Aorta (tissue), 5 donors: ENCODE data around the gene SEMA3D. TPM values are rescaled to one million over a fixed set of nuclear protein-coding genes. Genes with fewer than 3 reads are reported as not detected.
"Not testable (repeated sequence)": the region's sequence is repeated elsewhere in the genome, so short reads cannot be mapped to it uniquely, and the experiment has no call there.

ENCODE experiments used
- ATAC-seq: fragments of 200-7000 bp; cut with Tn5 transposase; one replicate; pipeline ENCODE4 v1.9.1; 2022; ENCODE audit warnings: moderate library complexity; ENCODE audit not compliant: low FRiP score
- DNase-seq, 2 donors: peaks; one replicate each; pipeline ENCODE4 v3.0.0-alpha.2; 2020
- H3K27ac ChIP-seq, 2 donors: one replicate each; pipeline ENCODE4 v1.5.1; 2013; ENCODE audit warnings: low read length in 2 of 2, mild to moderate bottlenecking in 2 of 2, moderate library complexity in 2 of 2, control low read depth in 1 of 2, inconsistent platforms in 1 of 2, low read depth in 1 of 2
- H3K27me3 ChIP-seq, 2 donors: one replicate each; pipeline ENCODE4 v1.6.1; 2013; ENCODE audit warnings: control low read depth in 1 of 2, low read length in 1 of 2, mild to moderate bottlenecking in 1 of 2, moderate library complexity in 1 of 2; ENCODE audit not compliant: insufficient read depth in 2 of 2, control insufficient read depth in 1 of 2
- H3K36me3 ChIP-seq, 2 donors: one replicate each; pipeline ENCODE4 v1.6.1; 2013; ENCODE audit warnings: control low read depth in 1 of 2, low read length in 1 of 2, mild to moderate bottlenecking in 1 of 2; ENCODE audit not compliant: insufficient read depth in 2 of 2, control insufficient read depth in 1 of 2
- H3K4me1 ChIP-seq, 2 donors: one replicate each; pipeline ENCODE4 v1.6.1; 2013; ENCODE audit warnings: low read length in 2 of 2, control low read depth in 1 of 2, mild to moderate bottlenecking in 1 of 2, moderate library complexity in 1 of 2; ENCODE audit not compliant: insufficient read depth in 2 of 2, control insufficient read depth in 1 of 2
- H3K4me3 ChIP-seq, 2 donors: one replicate each; pipeline ENCODE4 v1.5.1; 2013; ENCODE audit warnings: low read length in 2 of 2, control low read depth in 1 of 2, mild to moderate bottlenecking in 1 of 2
- H3K9me3 ChIP-seq: one replicate; pipeline ENCODE4 v1.6.1; 2013; ENCODE audit warnings: mild to moderate bottlenecking, low read length; ENCODE audit not compliant: control insufficient read depth
- WGBS, 2 donors: extraction: QIAGEN DNeasy Blood & Tissue Kit; methylation state at CpG; one replicate each; pipeline ENCODE4 v1.1.7; 2013; 5-methylcytosine and 5-hydroxymethylcytosine counted together
- intact Hi-C, 2 donors: fragments of 100-400 bp; cut with DNase I; formaldehyde crosslinking; loops; one replicate each; pipeline versions ENCODE4 v1.14.2 to v1.15.0; 2022
- polyA plus RNA-seq, 2 donors: library from polyadenylated mRNA; stranded (reverse); fragments of 200-250 nt; gene quantifications; one replicate each; pipeline ENCODE4 v1.2.3, GENCODE V29; 2013
- total RNA-seq, 2 donors: library from RNA; stranded (reverse); fragmentation: NEBNext Ultra II Directional; extraction: Animal tissue kit (Norgen Biotek cat#: 25700); gene quantifications; one replicate each; pipeline ENCODE4 v1.2.1, GENCODE V29; 2021
- donor health status: healthy with polysubstance abuse.
- donor health status: Bipolar disorder and iron deficiency.
- donor health status: DM: no; HTN: no; CAD: no.
- donor health status: DM: no; HTN: no; CAD: no.
- donor health status: DM: yes; HTN: yes; CAD: no.

SEMA3D gene
- total and polyA plus RNA-seq, 4 donors, result 3.5 to 50.7 (median 20.0) TPM

- H3K9me3 ChIP-seq, result no peaks in the 10 kb centered on the region
- no peak overlapping the region for H3K27ac ChIP-seq
- no peak overlapping the region for H3K4me3 ChIP-seq
- no peaks in the 10 kb centered on the region for H3K4me1 ChIP-seq
- intact Hi-C loops, result no loop called here
- H3K27me3 ChIP-seq, result no peaks in the 10 kb centered on the region
- no peak for DNase-seq
- H3K36me3 ChIP-seq, result no peaks in the 10 kb centered on the region
- ATAC-seq, result no peak
Observed at GRCh38 chr7:85010306-85010705, 176.6 kb downstream of the SEMA3D start.

- Histone ChIP-seq H3K4me1 (no peaks in the 10 kb centered on the region), H3K4me3 (no peak overlapping the region), H3K27ac (no peak overlapping the region), H3K27me3 (no peaks in the 10 kb centered on the region), H3K9me3 (no peaks in the 10 kb centered on the region), H3K36me3 (no peaks in the 10 kb centered on the region)
- DNase-seq (no peak), ATAC-seq (no peak)
- intact Hi-C loops, result no loop called here
- 94 to 97% methylated on average over 1 of the region's 1 CpG for WGBS, 2 donors
Observed at GRCh38 chr7:85006754-85007153, 180.1 kb downstream of the SEMA3D start.

- no peaks in the 10 kb centered on the region for H3K9me3 ChIP-seq
- DNase-seq (no peak), ATAC-seq (no peak)
- H3K27me3 ChIP-seq, result no peaks in the 10 kb centered on the region
- no peak overlapping the region for H3K4me3 ChIP-seq
- no peak overlapping the region for H3K27ac ChIP-seq
- H3K36me3 ChIP-seq, result no peaks in the 10 kb centered on the region
- 44 to 49% methylated on average over 2 of the region's 2 CpGs for WGBS, 2 donors
- no peaks in the 10 kb centered on the region for H3K4me1 ChIP-seq
- intact Hi-C loops, result no loop called here
Observed at GRCh38 chr7:85004402-85004801, 182.5 kb downstream of the SEMA3D start.

- DNase-seq (no peak), ATAC-seq (no peak)
- 92 to 96% methylated on average over 3 of the region's 3 CpGs for WGBS, 2 donors
- H3K27ac ChIP-seq, result no peak overlapping the region
- no peak overlapping the region for H3K4me3 ChIP-seq
- H3K27me3 ChIP-seq, result no peaks in the 10 kb centered on the region
- H3K36me3 ChIP-seq, result no peaks in the 10 kb centered on the region
- intact Hi-C loops, result no loop called here
- H3K4me1 ChIP-seq, result no peaks in the 10 kb centered on the region
- no peaks in the 10 kb centered on the region for H3K9me3 ChIP-seq
Observed at GRCh38 chr7:85001495-85002345, 185.1 kb downstream of the SEMA3D start.

GRCh38 chr7:85000735-85001350 lies 186.0 kb downstream of the SEMA3D start:
- no peaks in the 10 kb centered on the region for H3K27me3 ChIP-seq
- H3K4me1 ChIP-seq, result no peaks in the 10 kb centered on the region
- no peak overlapping the region for H3K4me3 ChIP-seq
- no peaks in the 10 kb centered on the region for H3K9me3 ChIP-seq
- no peak for ATAC-seq
- H3K36me3 ChIP-seq, result no peaks in the 10 kb centered on the region
- intact Hi-C loops, result no loop called here
- DNase-seq, result no peak
- no peak overlapping the region for H3K27ac ChIP-seq
- 95 to 100% methylated on average over 1 of the region's 1 CpG for WGBS, 2 donors

- 76 to 85% methylated on average over 8 of the region's 8 CpGs for WGBS, 2 donors
- intact Hi-C loops, result no loop called here
- no peaks in the 10 kb centered on the region for H3K4me1 ChIP-seq
- no peaks in the 10 kb centered on the region for H3K9me3 ChIP-seq
- no peak overlapping the region for H3K27ac ChIP-seq
- H3K27me3 ChIP-seq, result no peaks in the 10 kb centered on the region
- no peaks in the 10 kb centered on the region for H3K36me3 ChIP-seq
- DNase-seq, result no peak
- ATAC-seq, result no peak
- no peak overlapping the region for H3K4me3 ChIP-seq
Observed at GRCh38 chr7:84999450-84999849, 187.4 kb downstream of the SEMA3D start.

- Histone ChIP-seq H3K4me1 (no peaks in the 10 kb centered on the region), H3K36me3 (no peaks in the 10 kb centered on the region), H3K27me3 (no peaks in the 10 kb centered on the region), H3K9me3 (no peaks in the 10 kb centered on the region), H3K27ac (no peak overlapping the region), H3K4me3 (no peak overlapping the region)
- ATAC-seq, result no peak
- intact Hi-C loops, result no loop called here
- DNase-seq, result no peak
Observed at GRCh38 chr7:84998665-84999064, 188.2 kb downstream of the SEMA3D start.

GRCh38 chr7:84997626-84998025 lies 189.2 kb downstream of the SEMA3D start:
- H3K4me3 ChIP-seq, result no peak overlapping the region
- H3K27me3 ChIP-seq, result no peaks in the 10 kb centered on the region
- no peak for ATAC-seq
- H3K27ac ChIP-seq, result no peak overlapping the region
- 60 to 67% methylated on average over 2 of the region's 2 CpGs for whole genome bisulfite sequencing, 2 donors
- no peaks in the 10 kb centered on the region for H3K36me3 ChIP-seq
- DNase-seq, result no peak
- H3K4me1 ChIP-seq, result no peaks in the 10 kb centered on the region
- no peaks in the 10 kb centered on the region for H3K9me3 ChIP-seq
- intact Hi-C loops, result no loop called here

GRCh38 chr7:84992954-84993353 lies 193.9 kb downstream of the SEMA3D start:
- H3K27me3 ChIP-seq, intact Hi-C loops, H3K36me3 ChIP-seq, H3K4me1 ChIP-seq, H3K9me3 ChIP-seq, ATAC-seq, H3K4me3 ChIP-seq, H3K27ac ChIP-seq: not testable (repeated sequence)
- DNase-seq, result peak in 1 of 2 donors; percentile 52
- 95 to 96% methylated on average over 9 of the region's 9 CpGs for WGBS, 2 donors
